Raji (cell line): Measurements from ENCODE around the gene PLCB1.

ENCODE experiments used
- POLR2A ChIP-seq: IDR thresholded peaks from 2 replicates; pipeline ENCODE4 v1.6.1; 2011; ENCODE audit warnings: low read depth, low read length, control low read depth; ENCODE audit not compliant: insufficient read depth

Gene PLCB1

GRCh38 chr20:8267009-8267408 lies 134.9 kb downstream of the PLCB1 start:
- TF ChIP-seq POLR2A: no peak

GRCh38 chr20:8271727-8272126 lies 139.7 kb downstream of the PLCB1 start:
- no peak for TF ChIP-seq POLR2A

GRCh38 chr20:8272766-8273165 lies 140.7 kb downstream of the PLCB1 start:
- no peak for TF ChIP-seq POLR2A

GRCh38 chr20:8284902-8285301 lies 152.8 kb downstream of the PLCB1 start:
- no peak for TF ChIP-seq POLR2A

GRCh38 chr20:8287340-8287739 lies 155.3 kb downstream of the PLCB1 start:
- no peak for TF ChIP-seq POLR2A

- no peak for TF ChIP-seq POLR2A
These were observed 159.1 kb downstream of the PLCB1 start for GRCh38 chr20:8291200-8291599.

- TF ChIP-seq POLR2A: no peak
These were observed 159.8 kb downstream of the PLCB1 start for GRCh38 chr20:8291873-8292272.

- TF ChIP-seq POLR2A: no peak
These were observed 160.7 kb downstream of the PLCB1 start for GRCh38 chr20:8292793-8293192.

- TF ChIP-seq POLR2A: no peak
These were observed 161.7 kb downstream of the PLCB1 start for GRCh38 chr20:8293750-8294149.

- TF ChIP-seq POLR2A: no peak
These were observed 164.5 kb downstream of the PLCB1 start for GRCh38 chr20:8296536-8296935.

- TF ChIP-seq POLR2A: no peak
These were observed 166.5 kb downstream of the PLCB1 start for GRCh38 chr20:8298426-8299043.

- no peak for TF ChIP-seq POLR2A
These were observed 167.9 kb downstream of the PLCB1 start for GRCh38 chr20:8299921-8300320.

- TF ChIP-seq POLR2A: no peak
These were observed 169.6 kb downstream of the PLCB1 start for GRCh38 chr20:8301655-8302054.

GRCh38 chr20:8303651-8304050 lies 171.6 kb downstream of the PLCB1 start:
- no peak for TF ChIP-seq POLR2A

- TF ChIP-seq POLR2A: no peak
These were observed 172.2 kb downstream of the PLCB1 start for GRCh38 chr20:8304124-8304816.

- TF ChIP-seq POLR2A: no peak
These were observed 173.4 kb downstream of the PLCB1 start for GRCh38 chr20:8305449-8305978.
